Upper lobe of left lung (tissue), 4 donors: ENCODE measurements around the gene CNRIP1.

Experiments
- POLR2A ChIP-seq, 4 donors: fragments of 450-650 bp; IDR thresholded peaks; one replicate each; pipeline ENCODE4 v1.5.1; 2016 to 2017; ENCODE audit warnings: antibody characterized with exemption in 4 of 4, mild to moderate bottlenecking in 2 of 4
- POLR2AphosphoS5 ChIP-seq, 2 donors: sonication (generic); formaldehyde crosslinking; IDR thresholded peaks; one replicate each; pipeline ENCODE4 v1.5.1; 2017; ENCODE audit warnings: antibody characterized with exemption in 2 of 2
- TF ChIP-seq, protein P1 (sequence below), 6 experiments: fragments of 450-650 bp in 4 of 6; fragments of 200-600 bp in 2 of 6; sonication (generic) in 2 of 6; IDR thresholded peaks; one replicate each; pipeline ENCODE4 v1.5.1; 2016 to 2019; ENCODE audit warnings: antibody characterized with exemption in 6 of 6

- TF ChIP-seq POLR2A (IDR thresholded peaks at IDR 0.05) (no peak), POLR2AphosphoS5 (IDR thresholded peaks at IDR 0.05) (no peak)
- TF ChIP-seq, protein P1, sequence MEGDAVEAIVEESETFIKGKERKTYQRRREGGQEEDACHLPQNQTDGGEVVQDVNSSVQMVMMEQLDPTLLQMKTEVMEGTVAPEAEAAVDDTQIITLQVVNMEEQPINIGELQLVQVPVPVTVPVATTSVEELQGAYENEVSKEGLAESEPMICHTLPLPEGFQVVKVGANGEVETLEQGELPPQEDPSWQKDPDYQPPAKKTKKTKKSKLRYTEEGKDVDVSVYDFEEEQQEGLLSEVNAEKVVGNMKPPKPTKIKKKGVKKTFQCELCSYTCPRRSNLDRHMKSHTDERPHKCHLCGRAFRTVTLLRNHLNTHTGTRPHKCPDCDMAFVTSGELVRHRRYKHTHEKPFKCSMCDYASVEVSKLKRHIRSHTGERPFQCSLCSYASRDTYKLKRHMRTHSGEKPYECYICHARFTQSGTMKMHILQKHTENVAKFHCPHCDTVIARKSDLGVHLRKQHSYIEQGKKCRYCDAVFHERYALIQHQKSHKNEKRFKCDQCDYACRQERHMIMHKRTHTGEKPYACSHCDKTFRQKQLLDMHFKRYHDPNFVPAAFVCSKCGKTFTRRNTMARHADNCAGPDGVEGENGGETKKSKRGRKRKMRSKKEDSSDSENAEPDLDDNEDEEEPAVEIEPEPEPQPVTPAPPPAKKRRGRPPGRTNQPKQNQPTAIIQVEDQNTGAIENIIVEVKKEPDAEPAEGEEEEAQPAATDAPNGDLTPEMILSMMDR (IDR thresholded peaks at IDR 0.05), result no peak
These were observed 16.4 kb upstream of the CNRIP1 start for GRCh38 chr2:68336192-68336591.
